Dermis blood vessel endothelial cell (primary cell): Measurements from ENCODE around the gene LACTBL1. TPM values are rescaled to one million over a fixed set of nuclear protein-coding genes. Genes with fewer than 3 reads are reported as not detected.
"Not testable (repeated sequence)": the region's sequence is repeated elsewhere in the genome, so short reads cannot be mapped to it uniquely, and the experiment has no call there.

Source experiments
- DNase-seq: peaks from one replicate; pipeline ENCODE4 v3.0.0; 2010
- total RNA-seq: library from RNA; depleted of rRNA; stranded (reverse); fragments of >200 nt; gene quantifications from 2 replicates; pipeline ENCODE4 v1.2.3, GENCODE V29; 2014

LACTBL1 gene, protein sequence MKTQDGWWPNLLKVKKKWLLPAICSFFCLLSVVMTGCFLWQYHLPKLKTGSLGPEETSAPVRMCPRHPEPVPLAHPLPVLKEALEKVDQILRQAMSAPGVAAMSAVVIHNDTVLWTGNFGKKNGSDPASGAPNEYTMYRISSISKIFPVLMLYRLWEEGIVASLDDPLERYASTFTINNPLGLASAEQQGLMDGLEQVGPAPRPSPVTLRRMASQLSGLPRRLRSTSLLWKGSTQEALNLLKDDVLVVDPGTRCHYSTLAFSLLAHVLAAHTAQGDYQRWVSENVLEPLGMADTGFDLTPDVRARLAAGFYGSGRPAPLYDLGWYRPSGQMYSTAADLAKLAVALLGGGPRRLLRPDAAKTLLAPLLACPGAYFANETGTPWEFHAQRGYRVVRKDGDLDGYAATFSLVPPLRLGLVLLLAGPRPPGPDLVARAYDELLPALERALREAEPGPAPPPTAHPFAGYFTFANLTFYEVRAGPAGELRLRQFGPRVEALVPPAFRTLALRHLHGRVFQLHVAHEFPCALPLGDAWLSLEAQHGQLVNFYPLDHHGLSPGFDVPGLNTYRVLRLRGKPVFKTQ
- not detected in 2 replicates for total RNA-seq

DNA sequence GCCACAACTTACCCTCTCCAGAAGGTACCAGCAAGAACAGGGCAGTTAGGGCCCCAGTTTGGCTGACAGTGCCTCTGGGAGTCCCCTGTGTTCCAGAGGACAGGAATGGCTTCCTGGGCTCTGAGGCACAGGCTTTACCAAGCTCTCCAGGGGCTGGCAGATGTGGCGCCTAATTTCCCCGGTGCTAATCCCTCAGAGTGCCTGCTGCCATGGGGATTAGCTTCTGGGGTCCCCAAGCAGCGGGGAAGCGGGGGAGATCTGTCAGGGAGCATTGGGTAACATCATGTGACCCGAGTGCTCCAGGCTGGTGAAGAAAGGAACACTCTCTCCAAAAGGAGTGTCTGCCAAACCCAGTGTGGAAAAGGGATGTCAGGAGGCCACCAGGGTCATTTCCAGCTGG, at the start of gene LACTBL1:
Gene LACTBL1, minus strand, starts transcription at position 107 of the 400 bp plus-strand sequence. CDS start 550 bp downstream, outside the sequence.
- DNase-seq: no peak

- no peak for DNase-seq
Measured at GRCh38 chr1:23021834-23022233, 49.2 kb upstream of the LACTBL1 start.

GRCh38 chr1:23020706-23021405, 48.2 kb upstream of the LACTBL1 start:
- peak; percentile 9 for DNase-seq

GRCh38 chr1:23019863-23020625, 47.4 kb upstream of the LACTBL1 start:
- peak; percentile 66 for DNase-seq

DNA sequence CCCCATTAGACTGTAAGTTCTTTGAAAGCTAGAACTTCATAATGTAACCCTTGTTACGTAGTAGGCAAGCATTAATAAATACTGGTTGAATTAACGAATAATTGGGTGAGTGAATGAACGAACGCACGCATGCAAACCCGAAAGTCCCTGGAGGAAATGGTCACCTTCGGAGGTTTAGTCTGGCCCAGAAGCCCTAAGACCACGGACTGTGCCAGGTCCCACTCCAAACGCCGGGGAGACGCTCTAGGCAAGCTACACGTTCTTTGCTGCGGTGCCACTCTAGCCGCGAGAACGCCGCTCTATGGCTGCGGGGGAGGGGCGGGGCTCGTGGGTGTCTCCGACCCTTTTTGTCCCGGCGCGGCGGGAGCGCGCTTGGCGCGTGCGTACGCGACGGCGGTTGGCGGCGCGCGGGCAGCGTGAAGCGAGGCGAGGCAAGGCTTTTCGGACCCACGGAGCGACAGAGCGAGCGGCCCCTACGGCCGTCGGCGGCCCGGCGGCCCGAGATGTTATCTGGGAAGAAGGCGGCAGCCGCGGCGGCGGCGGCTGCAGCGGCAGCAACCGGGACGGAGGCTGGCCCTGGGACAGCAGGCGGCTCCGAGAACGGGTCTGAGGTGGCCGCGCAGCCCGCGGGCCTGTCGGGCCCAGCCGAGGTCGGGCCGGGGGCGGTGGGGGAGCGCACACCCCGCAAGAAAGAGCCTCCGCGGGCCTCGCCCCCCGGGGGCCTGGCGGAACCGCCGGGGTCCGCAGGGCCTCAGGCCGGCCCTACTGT, 46.6 kb upstream of the LACTBL1 start, which contains the start of gene KDM1A:
Gene KDM1A, plus strand, starts transcription at position 375 of the 769 bp plus-strand sequence. Its CDS starts 129 bp downstream, at position 504.
- DNase-seq: peak; percentile 98

DNA sequence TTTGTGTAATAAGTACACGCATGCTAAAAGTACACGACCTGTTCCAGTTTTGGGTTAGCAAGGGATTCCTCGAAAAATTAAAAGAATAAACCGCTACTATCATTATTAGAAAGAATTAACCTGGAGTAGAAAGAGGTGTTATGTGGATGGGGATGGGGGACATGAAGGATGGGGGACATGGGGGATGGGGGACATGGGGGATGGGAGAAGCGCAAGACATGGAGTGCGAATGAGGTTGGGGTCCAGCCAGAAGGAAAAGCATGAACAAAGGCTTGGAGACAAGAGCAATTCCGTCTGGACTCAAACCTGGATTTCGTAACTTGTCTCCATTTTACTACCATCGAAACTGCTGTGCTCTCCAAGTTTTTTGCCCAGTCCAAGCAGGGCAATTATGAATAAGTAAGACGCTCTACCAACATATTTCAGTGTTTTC, 46.0 kb upstream of the LACTBL1 start:
- no peak for DNase-seq

DNA sequence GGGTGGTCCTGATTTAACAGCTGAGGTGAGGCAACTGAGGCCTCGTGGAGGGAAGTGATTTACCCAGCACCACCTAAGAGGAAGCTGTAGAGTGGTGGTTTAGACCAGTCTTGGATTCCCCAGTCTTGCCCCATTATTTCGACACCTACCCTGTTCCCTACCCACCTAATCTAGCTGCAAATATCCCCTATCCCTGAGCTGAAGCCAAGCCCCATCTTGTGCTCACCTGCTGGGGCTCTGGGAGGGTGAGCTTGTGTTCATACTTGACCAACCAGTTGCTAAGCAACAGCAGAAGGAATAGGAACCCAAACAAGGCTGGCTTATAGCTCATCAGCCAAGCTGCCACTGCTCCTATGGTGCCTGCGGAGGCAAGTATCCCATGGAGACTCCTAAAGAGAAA, 41.0 kb upstream of the LACTBL1 start:
- no peak for DNase-seq

GRCh38 chr1:23010025-23010424, 37.4 kb upstream of the LACTBL1 start:
- DNase-seq: not testable (repeated sequence)

- no peak for DNase-seq
Measured at GRCh38 chr1:23008901-23009300, 36.2 kb upstream of the LACTBL1 start.

- DNase-seq: no peak
Measured at GRCh38 chr1:23007106-23007505, 34.4 kb upstream of the LACTBL1 start.

GRCh38 chr1:23004769-23005168, 32.1 kb upstream of the LACTBL1 start:
- DNase-seq: peak; percentile 54

GRCh38 chr1:23004112-23004511, 31.4 kb upstream of the LACTBL1 start:
- no peak for DNase-seq

GRCh38 chr1:23002218-23002617, 29.6 kb upstream of the LACTBL1 start:
- DNase-seq: not testable (repeated sequence)

DNA sequence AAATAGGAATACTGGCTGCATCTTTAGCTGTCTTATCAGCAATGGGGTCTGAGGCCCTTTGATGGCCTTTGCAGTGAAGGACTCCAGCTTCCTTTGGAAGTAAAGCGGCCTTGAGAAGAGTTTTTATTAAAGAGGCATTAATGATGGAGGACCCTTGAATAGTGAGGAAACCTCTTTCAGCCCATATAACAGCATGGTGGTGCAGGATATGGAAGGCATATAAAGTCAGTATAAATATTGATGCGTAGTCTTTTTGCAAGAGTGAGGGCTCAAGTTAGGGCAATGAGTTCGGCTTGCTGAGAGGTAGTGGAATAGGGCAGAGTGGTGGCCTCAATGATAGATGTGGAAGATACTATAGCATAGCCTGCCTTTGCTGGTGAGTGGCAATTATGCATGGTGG, 27.5 kb upstream of the LACTBL1 start:
- not testable (repeated sequence) for DNase-seq

DNA sequence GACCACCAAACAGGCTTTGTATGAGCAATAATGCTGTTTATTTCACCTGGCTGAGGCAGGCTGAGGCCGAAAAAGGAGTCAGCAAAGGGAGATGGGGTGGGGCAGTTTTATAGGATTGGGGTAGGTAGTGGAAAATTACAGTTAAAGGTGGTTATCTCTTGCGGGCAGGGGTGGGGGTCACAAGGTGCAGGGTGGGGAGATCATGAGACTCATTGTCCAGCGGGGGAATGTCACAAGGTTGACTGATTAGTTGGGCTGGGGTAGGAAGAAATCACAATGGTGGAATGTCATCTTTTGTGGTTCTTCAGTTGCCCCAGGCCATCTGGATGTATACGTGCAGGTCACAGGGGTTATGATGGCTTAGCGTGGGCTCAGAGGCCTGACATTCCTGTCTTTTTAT, 24.9 kb upstream of the LACTBL1 start:
- not testable (repeated sequence) for DNase-seq

GRCh38 chr1:22995774-22996173, 23.1 kb upstream of the LACTBL1 start:
- DNase-seq: no peak

DNA sequence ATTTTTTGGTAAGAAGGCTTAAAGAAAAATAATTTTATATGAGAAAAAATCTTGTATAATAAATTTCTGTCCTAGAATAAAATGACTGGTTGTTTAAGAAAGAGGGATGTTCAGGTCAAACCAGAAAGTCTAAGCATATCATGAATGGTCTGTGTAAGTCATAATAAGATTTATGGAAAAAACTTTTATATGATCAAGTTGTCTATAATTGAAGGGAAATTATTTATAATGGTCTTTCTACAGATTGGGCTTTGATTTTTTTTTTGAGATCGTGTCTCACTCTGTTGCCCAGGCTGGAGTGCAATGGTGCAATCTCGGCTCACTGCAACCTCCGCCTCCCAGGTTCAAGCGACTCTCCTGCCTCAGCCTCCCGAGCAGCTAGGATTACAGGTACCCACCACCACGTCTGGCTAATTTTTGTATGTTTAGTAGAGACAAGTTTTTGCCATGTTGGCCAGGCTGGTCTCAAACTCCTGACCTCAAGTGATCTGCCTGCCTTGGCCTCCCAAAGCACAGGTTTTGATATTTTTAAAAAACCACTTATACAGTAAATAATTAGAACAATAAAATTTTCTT, 20.6 kb upstream of the LACTBL1 start:
- DNase-seq: not testable (repeated sequence)

DNA sequence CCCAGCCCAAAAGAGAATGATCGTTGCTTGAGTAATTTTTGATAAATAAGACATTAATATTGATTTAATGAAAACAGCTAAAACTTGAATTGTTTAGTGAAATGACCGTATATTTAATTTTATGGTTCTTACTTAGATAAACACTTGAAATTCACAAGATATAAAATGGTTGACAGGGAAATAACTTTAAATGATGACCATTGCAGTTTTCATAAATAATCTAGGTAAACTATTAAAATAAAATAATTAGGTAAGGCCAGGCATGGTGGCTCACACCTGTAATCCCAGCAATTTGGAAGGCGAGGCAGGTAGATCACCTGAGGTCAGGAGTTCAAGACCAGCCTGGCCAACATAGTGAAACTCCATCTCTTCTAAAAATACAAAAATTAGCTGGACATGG, 19.7 kb upstream of the LACTBL1 start:
- DNase-seq: not testable (repeated sequence)

DNA sequence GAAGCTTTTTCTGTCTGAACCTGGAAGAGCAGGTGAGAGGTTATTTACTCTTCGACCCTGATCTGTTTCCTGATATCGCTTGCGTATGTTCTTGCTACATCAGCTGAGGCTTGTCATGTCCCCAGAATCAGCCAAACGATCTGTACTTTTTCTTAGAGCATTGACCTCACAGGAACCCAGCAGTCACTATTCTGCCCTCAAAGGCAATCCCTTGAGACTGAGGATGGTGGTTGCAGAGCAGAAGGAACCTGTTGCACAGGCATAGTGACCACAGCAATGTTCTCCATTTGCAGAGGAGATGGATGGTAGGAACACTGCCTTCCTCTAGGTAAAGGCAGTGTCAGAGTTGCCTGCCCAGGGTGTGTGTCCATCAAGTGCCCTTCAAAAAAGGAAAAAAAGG, 11.3 kb upstream of the LACTBL1 start:
- no peak for DNase-seq

DNA sequence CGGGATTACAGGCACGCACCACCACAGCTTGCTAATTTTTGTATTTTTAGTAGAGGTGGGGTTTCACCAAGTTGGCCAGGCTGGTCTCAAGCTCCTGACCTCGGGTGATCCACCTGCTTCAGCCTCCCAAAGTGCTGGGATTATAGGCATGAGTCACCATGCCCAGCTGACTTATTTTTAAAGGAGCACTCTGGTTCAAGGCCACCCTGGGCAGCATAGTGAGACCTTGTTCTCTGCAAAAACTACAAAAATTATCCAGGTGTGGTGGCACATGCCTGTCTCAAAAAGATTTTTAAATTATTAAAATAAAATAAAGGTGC, 7.8 kb upstream of the LACTBL1 start:
- not testable (repeated sequence) for DNase-seq

GRCh38 chr1:22978299-22978698, 5.6 kb upstream of the LACTBL1 start:
- DNase-seq: no peak
